Stimulated activated CD8-positive, alpha-beta memory T cell treated with anti-CD3 and anti-CD28 coated beads, Interleukin-4, amount 100 ng/mL, for 1 hour (primary cell): ENCODE measurements around the gene RGS19.

Source experiments
- DNase-seq, 2 donors: peaks; one replicate each; pipeline ENCODE4 v3.0.0-alpha.2; 2020; ENCODE audit warnings: low read depth in 2 of 2, low spot score in 1 of 2

Gene RGS19

GRCh38 chr20:64108731-64109681 lies 29.7 kb upstream of the RGS19 start:
- no peak for DNase-seq

- no peak for DNase-seq
These were observed 28.6 kb upstream of the RGS19 start for GRCh38 chr20:64107736-64108457.

- no peak for DNase-seq
These were observed 27.8 kb upstream of the RGS19 start, which contains the start of gene NPBWR2 for GRCh38 chr20:64106981-64107735. TSS of gene NPBWR2 (minus strand) at chr20:64107565. CDS start at chr20:64106831, 734 bp downstream.

- no peak for DNase-seq
These were observed 27.2 kb upstream of the RGS19 start for GRCh38 chr20:64106435-64106961.

GRCh38 chr20:64105846-64106434 lies 26.6 kb upstream of the RGS19 start:
- DNase-seq = no peak

- no peak for DNase-seq
These were observed 25.5 kb upstream of the RGS19 start for GRCh38 chr20:64104667-64105451.

- no peak for DNase-seq
These were observed 24.8 kb upstream of the RGS19 start for GRCh38 chr20:64103871-64104666.

- DNase-seq = no peak
These were observed 23.5 kb upstream of the RGS19 start for GRCh38 chr20:64102647-64103354.

GRCh38 chr20:64101731-64102621 lies 22.7 kb upstream of the RGS19 start:
- DNase-seq = no peak

- no peak for DNase-seq
These were observed 21.8 kb upstream of the RGS19 start for GRCh38 chr20:64100946-64101688.

GRCh38 chr20:64100566-64100888 lies 21.2 kb upstream of the RGS19 start:
- DNase-seq = no peak

- no peak for DNase-seq
These were observed 20.7 kb upstream of the RGS19 start for GRCh38 chr20:64099880-64100565.

GRCh38 chr20:64099086-64099786 lies 19.9 kb upstream of the RGS19 start:
- DNase-seq = no peak

- no peak for DNase-seq
These were observed 19.2 kb upstream of the RGS19 start for GRCh38 chr20:64098471-64099013.

- no peak for DNase-seq
These were observed 17.2 kb upstream of the RGS19 start for GRCh38 chr20:64096535-64096934.
